Ovary (tissue), 3 donors: Measurements from ENCODE around the gene RMI2.

Source experiments
- POLR2A ChIP-seq: fragments of 450-650 bp; IDR thresholded peaks from one replicate; pipeline ENCODE4 v1.6.1; 2017; ENCODE audit warnings: antibody characterized with exemption, mild to moderate bottlenecking, moderate library complexity
- TF ChIP-seq, protein P1 (sequence below), 3 donors: fragments of 450-650 bp in 2 of 3; fragments of 200-600 bp in 1 of 3; IDR thresholded peaks; one replicate each; pipeline versions ENCODE4 v1.5.1 to v1.8.0; 2016 to 2022; ENCODE audit warnings: antibody characterized with exemption in 3 of 3, mild to moderate bottlenecking in 1 of 3
- donor health status: DM: no; HTN: no; CAD: no.

- TF ChIP-seq, protein P1, sequence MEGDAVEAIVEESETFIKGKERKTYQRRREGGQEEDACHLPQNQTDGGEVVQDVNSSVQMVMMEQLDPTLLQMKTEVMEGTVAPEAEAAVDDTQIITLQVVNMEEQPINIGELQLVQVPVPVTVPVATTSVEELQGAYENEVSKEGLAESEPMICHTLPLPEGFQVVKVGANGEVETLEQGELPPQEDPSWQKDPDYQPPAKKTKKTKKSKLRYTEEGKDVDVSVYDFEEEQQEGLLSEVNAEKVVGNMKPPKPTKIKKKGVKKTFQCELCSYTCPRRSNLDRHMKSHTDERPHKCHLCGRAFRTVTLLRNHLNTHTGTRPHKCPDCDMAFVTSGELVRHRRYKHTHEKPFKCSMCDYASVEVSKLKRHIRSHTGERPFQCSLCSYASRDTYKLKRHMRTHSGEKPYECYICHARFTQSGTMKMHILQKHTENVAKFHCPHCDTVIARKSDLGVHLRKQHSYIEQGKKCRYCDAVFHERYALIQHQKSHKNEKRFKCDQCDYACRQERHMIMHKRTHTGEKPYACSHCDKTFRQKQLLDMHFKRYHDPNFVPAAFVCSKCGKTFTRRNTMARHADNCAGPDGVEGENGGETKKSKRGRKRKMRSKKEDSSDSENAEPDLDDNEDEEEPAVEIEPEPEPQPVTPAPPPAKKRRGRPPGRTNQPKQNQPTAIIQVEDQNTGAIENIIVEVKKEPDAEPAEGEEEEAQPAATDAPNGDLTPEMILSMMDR (IDR thresholded peaks at IDR 0.05): no peak
- TF ChIP-seq POLR2A: no peak
These were observed 35.2 kb upstream of the RMI2 start for GRCh38 chr16:11309895-11310633.
